Fibroblast of lung (primary cell): ENCODE results near the gene BBS9. TPM values are rescaled to one million over a fixed set of nuclear protein-coding genes. Genes with fewer than 3 reads are reported as not detected.

Experiments
- DNase-seq, 2 donors: peaks; one replicate each; pipeline versions ENCODE4 v3.0.0 to v3.0.0-alpha.2; 2010; ENCODE audit warnings: low read depth in 2 of 2
- H2AFZ ChIP-seq: 2 replicates; pipeline ENCODE4 v1.5.1; 2012; ENCODE audit warnings: low read length, control low read depth, inconsistent platforms
- H3K27ac ChIP-seq: 2 replicates; pipeline ENCODE4 v1.5.1; 2011; ENCODE audit warnings: low read length, control low read depth; ENCODE audit not compliant: insufficient read depth
- H3K27me3 ChIP-seq: 2 replicates; pipeline ENCODE4 v1.5.1; 2011; ENCODE audit warnings: mild to moderate bottlenecking, low read length; ENCODE audit not compliant: control insufficient read depth, insufficient read depth
- H3K36me3 ChIP-seq: 2 replicates; pipeline ENCODE4 v1.5.1; 2011; ENCODE audit warnings: low read length; ENCODE audit not compliant: control insufficient read depth, insufficient read depth
- H3K4me1 ChIP-seq: 2 replicates; pipeline ENCODE4 v1.5.1; 2011; ENCODE audit warnings: low read length; ENCODE audit not compliant: control insufficient read depth, insufficient read depth; ENCODE audit errors: extremely low read depth
- H3K4me2 ChIP-seq: 2 replicates; pipeline ENCODE4 v1.5.1; 2011; ENCODE audit warnings: low read length, control low read depth; ENCODE audit not compliant: insufficient read depth; ENCODE audit errors: extremely low read depth
- H3K4me3 ChIP-seq, 4 experiments: fragments of 200-600 bp in 1 of 4; sonication (generic) in 1 of 4; replicated peaks in 1 of 4; 2 replicates each; pipeline ENCODE4 v1.5.1; 2011 to 2016; ENCODE audit warnings: low read length in 4 of 4, low read depth in 3 of 4, mild to moderate bottlenecking in 3 of 4, control low read depth in 2 of 4, inconsistent platforms in 1 of 4, mixed read lengths in 1 of 4; ENCODE audit not compliant: insufficient read depth in 1 of 4; ENCODE audit errors: control extremely low read depth in 1 of 4
- H3K79me2 ChIP-seq: 2 replicates; pipeline ENCODE4 v1.5.1; 2012; ENCODE audit warnings: mild to moderate bottlenecking, low read length, inconsistent platforms; ENCODE audit not compliant: control insufficient read depth, insufficient read depth
- H3K9ac ChIP-seq: 2 replicates; pipeline ENCODE4 v1.5.1; 2011; ENCODE audit warnings: mild to moderate bottlenecking, low read length, control low read depth; ENCODE audit not compliant: insufficient read depth
- H3K9me3 ChIP-seq: 2 replicates; pipeline ENCODE4 v1.5.1; 2012; ENCODE audit warnings: low read depth, low read length; ENCODE audit not compliant: control insufficient read depth, insufficient read depth
- H4K20me1 ChIP-seq: 2 replicates; pipeline ENCODE4 v1.5.1; 2011; ENCODE audit warnings: low read length; ENCODE audit not compliant: control insufficient read depth, insufficient read depth; ENCODE audit errors: extremely low read depth
- EZH2 ChIP-seq: IDR thresholded peaks from 2 replicates; pipeline ENCODE4 v1.5.1; 2012; ENCODE audit warnings: low read length, control low read depth, mild to moderate bottlenecking; ENCODE audit errors: missing control alignments
- polyA plus RNA-seq, 2 donors: library from polyadenylated mRNA; depleted of rRNA in 1 of 2; stranded (reverse) in 1 of 2; unstranded in 1 of 2; fragments of >200 nt; gene quantifications; 2 replicates each; pipeline ENCODE4 v1.2.1, GENCODE V29; 2011 to 2012; ENCODE audit warnings: missing spikeins in 1 of 2
- total RNA-seq: library from RNA; depleted of rRNA; stranded (reverse); fragments of >200 nt; gene quantifications from 2 replicates; pipeline ENCODE4 v1.2.1, GENCODE V29; 2014
- TF ChIP-seq, protein P1 (sequence below), 2 donors: IDR thresholded peaks in 1 of 2; conservative IDR thresholded peaks in 1 of 2; 1 replicate in 1 of 2; 2 replicates in 1 of 2; pipeline ENCODE4 v1.5.1; 2011 to 2012; ENCODE audit warnings: low read length in 2 of 2, control low read depth in 1 of 2, inconsistent platforms in 1 of 2, low read depth in 1 of 2, mild to moderate bottlenecking in 1 of 2

BBS9 gene
- total and polyA plus RNA-seq, 2 donors (not counting 1 experiment from before 2014, with no cell fraction given): 19.1 to 26.9 TPM

DNA sequence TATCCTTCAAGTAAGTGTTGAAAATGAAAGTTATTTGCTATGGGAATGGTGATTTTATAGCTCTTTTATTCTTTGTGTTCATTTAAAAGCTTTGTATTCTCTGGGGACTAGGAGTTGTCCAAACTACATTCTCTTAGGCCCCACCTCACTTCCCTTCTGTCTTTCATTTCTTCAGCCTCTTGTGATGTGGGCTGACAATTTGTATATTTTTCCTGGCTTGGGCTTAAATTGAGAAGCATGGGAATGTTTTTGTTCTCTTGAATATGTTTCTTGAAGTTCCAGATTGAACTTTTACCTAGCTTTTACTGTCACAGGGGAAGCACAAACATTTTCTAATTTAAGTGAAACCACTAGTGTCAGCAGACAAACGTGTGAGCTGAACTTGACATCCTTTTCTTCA is 27.9 kb downstream of the BBS9 start:
- H3K4me1 ChIP-seq: no peaks in the 10 kb centered on the region
- H4K20me1 ChIP-seq: no peaks in the 10 kb centered on the region
- no peaks in the 10 kb centered on the region for H3K79me2 ChIP-seq
- H3K27ac ChIP-seq: no peak overlapping the region
- TF ChIP-seq EZH2: no peak
- TF ChIP-seq, protein P1, sequence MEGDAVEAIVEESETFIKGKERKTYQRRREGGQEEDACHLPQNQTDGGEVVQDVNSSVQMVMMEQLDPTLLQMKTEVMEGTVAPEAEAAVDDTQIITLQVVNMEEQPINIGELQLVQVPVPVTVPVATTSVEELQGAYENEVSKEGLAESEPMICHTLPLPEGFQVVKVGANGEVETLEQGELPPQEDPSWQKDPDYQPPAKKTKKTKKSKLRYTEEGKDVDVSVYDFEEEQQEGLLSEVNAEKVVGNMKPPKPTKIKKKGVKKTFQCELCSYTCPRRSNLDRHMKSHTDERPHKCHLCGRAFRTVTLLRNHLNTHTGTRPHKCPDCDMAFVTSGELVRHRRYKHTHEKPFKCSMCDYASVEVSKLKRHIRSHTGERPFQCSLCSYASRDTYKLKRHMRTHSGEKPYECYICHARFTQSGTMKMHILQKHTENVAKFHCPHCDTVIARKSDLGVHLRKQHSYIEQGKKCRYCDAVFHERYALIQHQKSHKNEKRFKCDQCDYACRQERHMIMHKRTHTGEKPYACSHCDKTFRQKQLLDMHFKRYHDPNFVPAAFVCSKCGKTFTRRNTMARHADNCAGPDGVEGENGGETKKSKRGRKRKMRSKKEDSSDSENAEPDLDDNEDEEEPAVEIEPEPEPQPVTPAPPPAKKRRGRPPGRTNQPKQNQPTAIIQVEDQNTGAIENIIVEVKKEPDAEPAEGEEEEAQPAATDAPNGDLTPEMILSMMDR (conservative IDR thresholded peaks at IDR 0.05 in 1 of 2, IDR thresholded peaks at IDR 0.05 in 1 of 2; ENCODE audit: low read depth in 1 of 2, low read length in 2 of 2): no peak
- H3K36me3 ChIP-seq: no peaks in the 10 kb centered on the region
- H3K4me3 ChIP-seq: no peak overlapping the region
- H3K4me2 ChIP-seq: no peak overlapping the region
- no peaks in the 10 kb centered on the region for H3K27me3 ChIP-seq
- peak; percentile 19 to 71 for DNase-seq
- no peak overlapping the region for H3K9ac ChIP-seq
- H2AFZ ChIP-seq: no peak overlapping the region
- H3K9me3 ChIP-seq: no peaks in the 10 kb centered on the region

DNA sequence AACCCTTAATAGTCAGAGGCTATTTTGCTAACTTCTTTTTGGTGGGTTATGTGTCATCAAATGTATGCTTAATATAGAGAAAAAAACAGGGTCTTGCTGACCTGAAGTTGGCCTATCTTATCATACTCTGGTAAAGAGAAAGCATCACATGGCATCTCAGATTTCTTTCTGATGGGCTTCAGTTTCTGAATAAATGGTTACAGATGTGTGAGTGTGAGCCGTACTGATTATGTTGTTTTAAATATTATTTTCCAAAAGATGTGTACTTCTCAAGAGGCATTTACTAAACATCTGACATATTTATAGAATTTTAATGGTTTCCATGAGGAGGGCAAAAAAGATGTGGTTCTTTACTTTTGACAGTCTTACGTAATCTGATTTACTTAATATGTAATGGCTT is 28.4 kb downstream of the BBS9 start:
- H3K79me2 ChIP-seq: no peaks in the 10 kb centered on the region
- no peaks in the 10 kb centered on the region for H3K4me1 ChIP-seq
- no peak overlapping the region for H3K4me2 ChIP-seq
- peak; percentile 9 to 29 for DNase-seq
- TF ChIP-seq EZH2: no peak
- TF ChIP-seq, protein P1 (conservative IDR thresholded peaks at IDR 0.05 in 1 of 2, IDR thresholded peaks at IDR 0.05 in 1 of 2; ENCODE audit: low read depth in 1 of 2, low read length in 2 of 2): no peak
- no peaks in the 10 kb centered on the region for H4K20me1 ChIP-seq
- no peaks in the 10 kb centered on the region for H3K27me3 ChIP-seq
- H2AFZ ChIP-seq: no peak overlapping the region
- H3K9ac ChIP-seq: no peak overlapping the region
- H3K27ac ChIP-seq: no peak overlapping the region
- no peak overlapping the region for H3K4me3 ChIP-seq
- no peaks in the 10 kb centered on the region for H3K9me3 ChIP-seq
- H3K36me3 ChIP-seq: no peaks in the 10 kb centered on the region

DNA sequence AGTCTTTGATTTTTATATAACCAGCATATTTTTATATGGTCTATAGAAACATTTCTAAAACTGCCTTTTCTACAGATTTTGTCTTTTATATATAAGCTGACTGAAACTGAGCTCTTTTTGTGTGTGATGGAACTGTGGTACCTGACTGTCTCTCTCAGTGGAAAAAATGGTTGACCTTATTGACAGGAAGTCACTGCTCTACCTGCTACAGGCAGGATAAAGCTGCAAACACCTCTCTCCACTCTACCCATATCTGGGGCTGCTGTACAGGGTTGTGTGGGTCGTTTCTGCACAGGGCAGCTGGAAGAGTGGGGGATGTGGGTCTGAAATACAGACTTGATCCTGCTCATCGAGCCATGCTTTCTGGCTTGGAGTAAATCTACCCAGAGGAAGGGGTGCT is 48.5 kb downstream of the BBS9 start:
- no peaks in the 10 kb centered on the region for H3K27me3 ChIP-seq
- H2AFZ ChIP-seq: no peak overlapping the region
- no peaks in the 10 kb centered on the region for H3K79me2 ChIP-seq
- no peak for TF ChIP-seq EZH2
- TF ChIP-seq, protein P1 (conservative IDR thresholded peaks at IDR 0.05 in 1 of 2, IDR thresholded peaks at IDR 0.05 in 1 of 2; ENCODE audit: low read depth in 1 of 2, low read length in 2 of 2): no peak
- H3K9ac ChIP-seq: no peak overlapping the region
- no peaks in the 10 kb centered on the region for H3K4me1 ChIP-seq
- H3K36me3 ChIP-seq: no peaks in the 10 kb centered on the region
- H3K4me2 ChIP-seq: no peak overlapping the region
- DNase-seq: no peak
- H4K20me1 ChIP-seq: no peaks in the 10 kb centered on the region
- H3K27ac ChIP-seq: no peak overlapping the region
- H3K9me3 ChIP-seq: no peaks in the 10 kb centered on the region
- no peak overlapping the region for H3K4me3 ChIP-seq
